GM19438 (cell line): ENCODE data around the gene ELOVL6.
"Not testable (repeated sequence)": the region's sequence is repeated elsewhere in the genome, so short reads cannot be mapped to it uniquely, and the experiment has no call there.

Experiments
- ATAC-seq: cut with Tn5 transposase; IDR thresholded peaks from one replicate; pipeline ENCODE4 v1.9.1; 2021; ENCODE audit warnings: low read depth; ENCODE audit not compliant: unreplicated experiment

ELOVL6 gene

DNA sequence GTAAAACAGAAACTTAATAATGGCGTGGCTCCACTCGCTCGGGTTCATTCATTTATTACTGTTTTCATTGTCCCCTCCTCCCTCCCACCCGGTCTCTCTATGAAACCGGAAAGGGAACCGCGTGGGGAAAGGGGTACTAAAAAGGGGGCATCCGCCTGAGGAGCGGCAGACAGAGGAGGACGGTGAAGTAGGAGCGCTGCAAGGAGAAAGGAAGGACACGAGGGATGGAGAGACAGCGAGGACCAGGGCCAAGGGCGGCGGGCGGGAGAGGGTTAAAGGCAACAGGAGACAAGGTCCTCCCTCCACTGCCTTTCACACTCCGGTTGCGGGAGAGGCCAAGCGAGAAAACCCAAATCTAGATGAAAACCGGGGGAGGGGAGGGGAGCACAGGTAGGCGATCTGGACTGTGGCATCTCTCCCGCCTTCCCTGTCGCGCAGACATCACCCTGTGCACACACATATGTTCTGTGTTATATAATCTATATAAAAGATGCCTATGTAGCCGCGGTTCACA, 829 bp downstream of the ELOVL6 start:
- ATAC-seq: no peak

DNA sequence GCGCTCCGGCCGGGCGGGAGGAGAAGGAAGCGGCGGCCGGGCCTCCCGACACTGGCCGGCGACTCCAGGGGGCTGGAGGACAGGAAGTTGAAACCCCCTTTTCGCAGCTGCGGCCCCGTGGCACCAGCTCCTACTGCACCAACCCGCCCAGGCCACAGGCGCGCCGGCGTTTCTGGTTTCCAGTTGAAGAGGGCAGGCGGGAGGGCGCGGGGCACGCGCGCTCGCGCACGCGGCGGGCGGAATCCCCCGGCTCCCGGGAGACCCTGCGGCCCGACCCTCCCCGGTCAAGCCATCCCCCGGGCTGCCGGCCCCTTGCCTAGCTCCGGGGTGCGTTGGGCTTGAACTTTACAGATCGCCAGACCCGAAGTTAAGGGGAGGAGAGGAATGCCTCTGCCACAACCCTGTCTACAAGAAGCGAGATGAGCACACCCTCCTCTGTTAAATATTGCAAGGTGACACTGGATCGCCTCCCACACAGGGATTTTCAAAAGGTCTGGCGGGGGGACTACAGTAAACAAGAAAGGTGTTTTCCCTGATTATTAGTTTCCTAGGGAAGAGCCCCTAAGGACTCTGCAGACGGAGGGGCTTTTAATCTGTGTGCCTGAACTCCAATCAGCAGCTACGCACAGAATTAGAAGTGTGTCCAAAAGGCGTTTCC, 1.4 kb downstream of the ELOVL6 start:
- peak; percentile 18 for ATAC-seq

GRCh38 chr4:110196206-110196870, 2.1 kb downstream of the ELOVL6 start:
- peak; percentile 20 for ATAC-seq

DNA sequence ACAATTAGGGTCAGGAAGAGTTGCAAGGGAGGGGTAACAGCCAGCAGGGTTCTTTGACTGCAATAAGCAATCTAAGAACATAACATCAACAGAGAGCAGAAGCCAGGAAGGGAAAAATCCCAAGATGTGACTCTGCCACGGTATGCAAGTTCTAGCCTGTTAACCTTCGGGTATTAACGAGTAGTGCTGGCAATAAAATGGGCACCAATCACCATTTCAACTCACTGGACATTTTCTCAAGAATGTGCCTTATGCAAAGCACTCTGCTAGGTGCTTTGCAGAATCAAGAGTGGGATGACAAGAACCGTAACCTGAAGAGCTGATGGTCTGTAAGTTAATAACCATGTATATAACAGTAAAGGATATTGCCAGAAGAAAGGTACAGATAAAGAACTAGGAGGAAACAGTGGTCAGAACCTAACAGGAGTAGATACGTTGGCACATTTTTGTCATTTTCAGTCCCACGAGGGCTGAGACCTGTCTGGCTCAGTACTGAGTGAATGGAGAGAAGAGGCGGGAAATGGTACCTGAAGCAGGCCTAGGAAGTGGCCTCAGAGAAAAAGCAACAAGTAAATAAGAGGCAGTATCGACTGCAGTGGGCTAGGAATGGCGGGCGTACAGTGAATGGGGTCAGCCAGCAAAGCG, 2.7 kb downstream of the ELOVL6 start:
- peak; percentile 2 for ATAC-seq

DNA sequence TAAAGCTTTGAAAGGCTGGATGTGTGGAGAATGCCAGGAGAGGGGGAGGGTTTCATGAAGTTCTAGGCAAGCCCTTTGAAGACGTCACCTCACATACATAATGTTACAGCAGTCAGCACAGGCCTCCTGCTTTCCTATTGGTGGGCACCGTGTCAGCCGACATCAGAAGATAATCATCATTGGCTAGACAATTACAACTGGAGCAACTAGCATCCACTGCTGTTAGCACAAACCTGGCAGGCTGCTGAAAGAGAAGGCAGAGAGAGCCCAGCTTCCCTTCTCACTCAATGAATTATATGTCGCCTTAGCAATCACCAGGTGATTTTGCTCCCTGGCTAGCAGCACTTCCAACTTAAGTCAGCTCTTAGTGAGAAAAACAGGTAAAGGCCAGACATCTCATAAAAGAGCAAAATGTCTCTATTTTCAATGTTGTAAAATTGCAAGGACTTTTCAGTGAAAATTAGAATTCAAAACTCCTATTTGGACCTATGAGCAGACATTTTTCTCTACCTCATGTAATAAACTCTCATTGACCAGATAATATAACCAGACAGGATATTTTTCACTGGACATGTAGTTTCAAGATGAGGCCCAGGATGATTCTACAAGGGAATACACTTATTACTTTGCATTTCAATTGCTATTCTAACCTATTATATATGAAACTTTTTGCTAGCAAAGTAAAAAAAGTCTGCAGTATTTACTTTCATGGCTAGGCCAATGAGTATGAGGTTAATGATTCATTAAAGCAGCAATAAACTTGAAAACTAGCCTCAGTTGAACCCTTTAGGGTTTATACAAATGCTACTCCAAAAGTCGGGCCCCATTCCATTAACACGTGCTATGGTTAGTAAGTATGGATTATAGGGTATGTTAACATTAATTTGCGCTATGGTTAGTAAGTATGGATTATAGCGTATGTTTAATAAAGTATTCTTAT, 4.3 kb downstream of the ELOVL6 start:
- peak; percentile 60 for ATAC-seq

- not testable (repeated sequence) for ATAC-seq
These were observed 5.1 kb downstream of the ELOVL6 start for GRCh38 chr4:110193287-110193686.

GRCh38 chr4:110190249-110190648, 8.2 kb downstream of the ELOVL6 start:
- no peak for ATAC-seq

DNA sequence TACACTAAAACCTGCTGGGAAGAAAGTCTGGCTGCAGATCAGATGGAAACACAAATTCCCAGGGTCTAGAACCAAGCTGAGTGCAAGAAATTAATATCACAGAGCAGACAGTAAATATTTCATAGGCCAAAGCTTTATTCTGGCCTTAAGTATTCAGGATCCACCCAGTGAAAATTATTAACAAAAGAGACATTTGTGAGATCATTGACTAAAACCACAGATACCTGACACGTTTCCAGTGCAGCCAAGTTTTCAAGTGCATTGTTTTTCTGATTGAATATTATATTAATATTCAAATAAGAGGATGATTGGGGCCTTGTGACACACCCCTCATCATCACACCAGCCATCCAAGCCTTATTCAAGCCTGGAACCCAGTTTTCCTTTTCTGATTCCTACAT, 10.3 kb downstream of the ELOVL6 start:
- peak; percentile 61 for ATAC-seq

DNA sequence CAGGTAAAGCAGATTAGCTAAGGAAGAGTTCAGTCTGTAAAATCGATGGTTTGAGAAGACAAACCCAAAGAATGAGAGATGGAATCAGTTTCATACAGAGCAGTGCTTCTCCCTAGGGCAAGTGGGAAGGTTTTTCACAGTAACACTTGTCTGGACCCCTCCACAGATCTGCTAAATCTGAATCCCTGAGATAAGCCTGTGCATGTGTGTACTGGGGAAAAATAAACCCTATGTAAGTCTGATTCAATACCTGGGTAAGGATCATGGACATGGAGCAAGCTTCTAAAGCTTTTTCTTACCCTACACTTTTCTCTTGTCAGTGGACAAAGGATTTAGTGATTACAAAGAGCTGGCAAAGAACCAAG, 13.6 kb downstream of the ELOVL6 start:
- ATAC-seq: no peak

- no peak for ATAC-seq
These were observed 14.2 kb downstream of the ELOVL6 start for GRCh38 chr4:110184140-110184790.

- no peak for ATAC-seq
These were observed 14.8 kb downstream of the ELOVL6 start for GRCh38 chr4:110183643-110184042.

- ATAC-seq: no peak
These were observed 15.4 kb downstream of the ELOVL6 start for GRCh38 chr4:110183058-110183457.

GRCh38 chr4:110181890-110182289, 16.5 kb downstream of the ELOVL6 start:
- no peak for ATAC-seq

GRCh38 chr4:110175634-110176033, 22.8 kb downstream of the ELOVL6 start:
- no peak for ATAC-seq

- ATAC-seq: no peak
These were observed 25.4 kb downstream of the ELOVL6 start for GRCh38 chr4:110172972-110173371.

- ATAC-seq: no peak
These were observed 26.4 kb downstream of the ELOVL6 start for GRCh38 chr4:110171971-110172370.

GRCh38 chr4:110170861-110171260, 27.6 kb downstream of the ELOVL6 start:
- no peak for ATAC-seq

GRCh38 chr4:110165382-110166286, 32.8 kb downstream of the ELOVL6 start:
- no peak for ATAC-seq

DNA sequence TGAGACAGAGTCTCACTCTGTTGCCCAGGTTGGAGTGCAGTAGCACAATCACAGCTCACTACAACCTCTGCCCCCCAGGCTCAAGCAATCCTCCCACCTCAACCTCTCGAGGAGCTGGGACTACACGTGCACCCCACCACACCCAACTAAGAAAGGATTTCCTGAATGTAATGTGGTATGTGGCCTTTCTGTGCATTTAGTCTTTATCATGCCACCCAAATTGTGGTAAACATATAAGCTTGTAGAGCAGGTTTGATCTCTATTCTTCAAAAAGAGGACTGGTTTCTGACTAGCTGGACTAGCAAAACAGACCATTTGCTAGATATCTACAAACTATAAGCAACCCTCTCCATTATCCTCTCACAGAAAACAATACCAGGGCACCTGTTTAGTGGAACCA, 33.6 kb downstream of the ELOVL6 start:
- no peak for ATAC-seq
